Measurements from ENCODE around the gene PTPRM.

Gene PTPRM

DNA sequence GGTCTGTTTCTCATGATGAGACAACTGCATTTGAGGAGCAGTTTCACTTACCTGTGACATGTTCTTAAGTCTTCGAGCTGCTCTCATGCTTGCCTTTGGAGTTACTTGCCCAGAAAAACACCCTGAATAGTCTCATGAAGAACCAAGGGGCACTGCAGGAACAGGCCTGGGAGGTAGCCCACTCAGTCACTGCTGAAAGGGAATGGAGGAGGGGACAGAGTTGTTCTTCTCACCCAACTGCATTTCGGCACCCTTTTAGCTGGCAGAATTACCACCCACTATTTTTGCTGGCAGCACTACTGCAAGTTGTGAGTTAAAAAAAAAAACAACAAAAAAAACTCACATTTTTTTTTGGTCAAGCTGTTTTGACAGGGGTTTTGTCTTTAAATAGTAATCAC lies 181.9 kb downstream of the PTPRM start:
- H3K4me1 ChIP-seq (ENCODE audit: control insufficient read depth, insufficient read depth, low read length): no peaks in the 10 kb centered on the region
- H3K9me3 ChIP-seq (replicated peaks; ENCODE audit: low read length): no peaks in the 10 kb centered on the region
- H3K9ac ChIP-seq (ENCODE audit: low read depth, low read length): no peak overlapping the region
- no peak overlapping the region for H3K4me2 ChIP-seq (ENCODE audit: low read length)
- no peaks in the 10 kb centered on the region for H3K36me3 ChIP-seq (ENCODE audit: insufficient read depth, low read length)
- no peaks in the 10 kb centered on the region for H3K27me3 ChIP-seq (ENCODE audit: control insufficient read depth, insufficient read depth, low read length)
- no peak overlapping the region for H3K4me3 ChIP-seq (ENCODE audit: low read length)

DNA sequence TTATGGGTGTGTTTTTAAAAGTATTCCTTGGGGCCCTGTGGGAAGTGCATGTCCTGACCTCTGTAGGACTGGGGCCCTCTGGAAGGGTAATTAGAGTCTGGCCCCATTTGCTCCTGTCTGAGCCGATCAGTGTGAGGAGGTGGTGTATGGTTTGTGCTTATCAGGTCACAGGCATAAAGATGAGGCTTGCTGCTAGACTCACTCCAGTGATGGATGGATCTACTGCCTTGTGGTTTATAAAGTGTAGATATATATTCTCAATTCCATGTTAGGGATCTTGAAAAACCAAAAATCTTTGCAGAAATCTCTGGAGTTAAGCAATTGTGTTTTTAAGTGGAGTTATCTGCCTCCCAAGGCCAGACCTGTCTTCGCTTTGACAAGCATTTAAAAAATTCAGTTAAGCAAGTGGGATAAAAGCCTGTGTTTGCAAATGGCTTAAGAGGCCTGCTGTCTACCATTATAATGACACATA lies 182.4 kb downstream of the PTPRM start:
- H3K4me3 ChIP-seq (ENCODE audit: low read length): no peak overlapping the region
- no peaks in the 10 kb centered on the region for H3K27me3 ChIP-seq (ENCODE audit: control insufficient read depth, insufficient read depth, low read length)
- H3K4me2 ChIP-seq (ENCODE audit: low read length): no peak overlapping the region
- H3K9ac ChIP-seq (ENCODE audit: low read depth, low read length): no peak overlapping the region
- no peaks in the 10 kb centered on the region for H3K9me3 ChIP-seq (replicated peaks; ENCODE audit: low read length)
- H3K4me1 ChIP-seq (ENCODE audit: control insufficient read depth, insufficient read depth, low read length): no peaks in the 10 kb centered on the region
- H3K36me3 ChIP-seq (ENCODE audit: insufficient read depth, low read length): no peaks in the 10 kb centered on the region

DNA sequence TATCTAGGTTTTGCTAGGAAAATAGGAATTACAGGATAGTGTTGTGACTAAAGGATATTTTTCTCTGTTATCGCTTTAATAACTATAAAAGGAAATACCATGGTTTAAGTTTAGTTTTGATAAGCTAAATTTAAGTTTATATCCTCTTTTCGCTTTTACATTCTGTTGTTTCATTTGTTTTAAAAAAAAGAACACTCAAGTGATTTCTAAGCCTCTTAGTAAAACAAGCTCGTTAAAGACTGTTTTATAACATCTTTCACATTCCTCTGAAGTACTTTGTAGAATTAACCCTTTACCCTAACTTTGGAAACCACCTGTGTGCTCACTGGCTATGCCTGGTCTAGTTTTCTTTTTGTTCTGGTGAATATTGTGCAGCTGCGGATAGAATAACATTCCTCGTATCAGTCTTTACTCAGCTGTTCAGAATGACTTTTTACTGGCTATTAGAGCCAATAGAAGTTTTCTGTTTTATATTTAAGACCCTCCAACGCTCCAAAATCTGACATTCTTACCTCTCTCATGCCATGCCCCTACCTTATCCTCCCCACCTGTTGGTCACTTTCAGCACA lies 183.1 kb downstream of the PTPRM start:
- no peaks in the 10 kb centered on the region for H3K9me3 ChIP-seq (replicated peaks; ENCODE audit: low read length)
- H3K4me3 ChIP-seq (ENCODE audit: low read length): no peak overlapping the region
- H3K9ac ChIP-seq (ENCODE audit: low read depth, low read length): no peak overlapping the region
- H3K36me3 ChIP-seq (ENCODE audit: insufficient read depth, low read length): no peaks in the 10 kb centered on the region
- H3K4me2 ChIP-seq (ENCODE audit: low read length): no peak overlapping the region
- no peaks in the 10 kb centered on the region for H3K27me3 ChIP-seq (ENCODE audit: control insufficient read depth, insufficient read depth, low read length)
- H3K4me1 ChIP-seq (ENCODE audit: control insufficient read depth, insufficient read depth, low read length): no peaks in the 10 kb centered on the region

DNA sequence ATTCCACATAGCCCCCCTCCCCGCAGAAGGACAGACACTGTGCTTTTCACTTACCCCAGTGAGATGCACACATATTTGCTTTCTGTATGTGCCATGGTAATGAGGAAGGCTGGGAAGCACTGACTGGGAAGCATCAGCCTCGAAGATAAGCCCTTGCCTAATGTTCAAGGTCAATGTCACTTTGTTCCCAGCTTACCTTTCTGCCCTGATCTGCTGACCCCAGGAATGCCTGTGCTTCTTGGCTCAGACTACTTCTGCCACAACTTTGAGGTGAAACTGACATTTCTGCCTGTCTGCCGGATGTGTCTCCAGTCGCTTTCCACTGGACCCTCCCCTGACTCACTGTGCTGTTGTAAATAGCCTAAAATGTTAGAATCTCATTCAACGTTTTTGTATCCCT lies 183.8 kb downstream of the PTPRM start:
- Histone ChIP-seq H3K9ac (ENCODE audit: low read depth, low read length) (no peak overlapping the region), H3K4me3 (ENCODE audit: low read length) (no peak overlapping the region), H3K36me3 (ENCODE audit: insufficient read depth, low read length) (no peaks in the 10 kb centered on the region), H3K9me3 (replicated peaks; ENCODE audit: low read length) (no peaks in the 10 kb centered on the region), H3K4me2 (ENCODE audit: low read length) (no peak overlapping the region), H3K4me1 (ENCODE audit: control insufficient read depth, insufficient read depth, low read length) (no peaks in the 10 kb centered on the region), H3K27me3 (ENCODE audit: control insufficient read depth, insufficient read depth, low read length) (no peaks in the 10 kb centered on the region)

DNA sequence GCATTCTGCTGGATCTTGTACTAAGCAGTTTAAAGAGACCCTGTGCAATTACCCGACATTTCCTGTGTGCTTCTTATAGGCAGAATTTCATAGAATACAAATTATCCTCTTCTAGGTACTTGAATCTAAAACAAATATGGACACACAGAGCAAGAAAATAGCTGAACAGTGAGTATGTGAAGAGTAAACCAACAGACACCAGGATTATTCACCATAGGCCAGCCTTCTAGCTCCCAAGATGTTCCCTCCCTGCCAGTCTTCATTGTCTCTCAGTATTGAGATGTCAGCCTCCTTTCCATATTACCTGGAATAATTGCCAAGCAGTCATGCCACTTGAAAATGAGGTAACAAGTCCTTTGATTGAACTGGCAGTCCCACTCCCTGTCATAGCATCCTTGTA lies 187.1 kb downstream of the PTPRM start:
- H3K27me3 ChIP-seq (ENCODE audit: control insufficient read depth, insufficient read depth, low read length): no peaks in the 10 kb centered on the region
- no peak overlapping the region for H3K4me3 ChIP-seq (ENCODE audit: low read length)
- H3K4me1 ChIP-seq (ENCODE audit: control insufficient read depth, insufficient read depth, low read length): peaks cover 7% of the 10 kb centered on the region
- H3K9ac ChIP-seq (ENCODE audit: low read depth, low read length): no peak overlapping the region
- no peak overlapping the region for H3K4me2 ChIP-seq (ENCODE audit: low read length)
- no peaks in the 10 kb centered on the region for H3K9me3 ChIP-seq (replicated peaks; ENCODE audit: low read length)
- no peaks in the 10 kb centered on the region for H3K36me3 ChIP-seq (ENCODE audit: insufficient read depth, low read length)

DNA sequence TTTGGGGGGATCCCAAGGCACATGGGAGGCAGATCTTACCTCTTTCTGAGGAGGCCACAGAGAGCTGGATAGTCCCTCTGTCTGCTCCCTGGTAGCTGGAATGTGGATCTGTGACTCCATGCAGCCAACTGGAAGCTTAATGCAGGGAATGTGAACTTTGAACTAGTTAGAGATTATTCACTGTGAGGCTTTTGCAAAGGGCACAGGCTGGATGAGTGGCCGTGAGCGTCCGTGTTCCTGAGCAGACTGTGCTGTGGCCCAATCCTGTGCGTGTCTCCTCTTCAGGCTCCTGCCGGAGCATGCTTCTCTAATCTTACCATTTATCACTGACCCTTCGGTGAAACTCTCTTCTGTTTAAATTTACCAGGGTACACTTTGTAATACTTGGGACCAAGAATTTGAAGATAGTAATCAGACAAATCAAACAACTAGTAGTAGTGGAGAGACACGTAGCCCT lies 187.6 kb downstream of the PTPRM start:
- H3K36me3 ChIP-seq (ENCODE audit: insufficient read depth, low read length): no peaks in the 10 kb centered on the region
- no peak overlapping the region for H3K9ac ChIP-seq (ENCODE audit: low read depth, low read length)
- H3K9me3 ChIP-seq (replicated peaks; ENCODE audit: low read length): no peaks in the 10 kb centered on the region
- no peak overlapping the region for H3K4me3 ChIP-seq (ENCODE audit: low read length)
- H3K4me1 ChIP-seq (ENCODE audit: control insufficient read depth, insufficient read depth, low read length): peaks cover 7% of the 10 kb centered on the region
- H3K27me3 ChIP-seq (ENCODE audit: control insufficient read depth, insufficient read depth, low read length): no peaks in the 10 kb centered on the region
- no peak overlapping the region for H3K4me2 ChIP-seq (ENCODE audit: low read length)

DNA sequence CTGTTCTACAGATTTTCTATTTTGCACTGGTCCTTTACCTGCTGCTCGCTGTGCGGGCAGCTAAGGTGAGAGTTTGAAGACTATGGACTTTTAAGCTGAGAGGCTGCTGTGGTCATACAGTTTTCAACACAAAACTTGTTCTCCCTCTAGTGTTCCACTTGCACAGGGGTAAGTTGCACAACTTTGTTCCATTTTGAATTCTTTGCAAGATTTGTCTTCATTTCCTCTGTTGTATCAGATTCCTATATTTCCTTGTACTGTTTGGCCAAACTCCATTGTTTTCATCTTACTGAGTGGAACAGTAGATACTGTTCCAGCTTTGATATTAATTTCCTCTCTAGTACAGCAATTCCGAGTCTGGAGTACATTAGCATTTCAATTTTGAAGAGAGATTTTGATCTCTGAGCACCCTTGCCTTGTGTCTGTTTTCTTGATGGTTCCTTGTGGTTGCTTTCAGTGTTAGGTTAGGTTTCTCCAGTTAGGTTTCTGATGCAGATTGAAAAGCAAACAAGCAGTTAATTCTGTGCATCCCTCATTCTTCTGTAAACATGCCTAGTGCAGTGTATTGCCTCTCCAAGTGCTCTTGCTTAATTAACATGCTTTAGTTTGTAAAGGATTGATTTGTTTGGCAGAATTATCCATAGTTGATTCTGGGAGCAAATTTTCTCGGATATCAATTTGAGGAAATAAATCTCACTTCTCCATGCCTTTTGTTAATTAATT lies 188.8 kb downstream of the PTPRM start:
- H3K36me3 ChIP-seq (ENCODE audit: insufficient read depth, low read length): no peaks in the 10 kb centered on the region
- H3K9ac ChIP-seq (ENCODE audit: low read depth, low read length): no peak overlapping the region
- H3K4me3 ChIP-seq (ENCODE audit: low read length): no peak overlapping the region
- H3K4me2 ChIP-seq (ENCODE audit: low read length): no peak overlapping the region
- peaks cover 7% of the 10 kb centered on the region for H3K4me1 ChIP-seq (ENCODE audit: control insufficient read depth, insufficient read depth, low read length)
- H3K27me3 ChIP-seq (ENCODE audit: control insufficient read depth, insufficient read depth, low read length): no peaks in the 10 kb centered on the region
- no peaks in the 10 kb centered on the region for H3K9me3 ChIP-seq (replicated peaks; ENCODE audit: low read length)

DNA sequence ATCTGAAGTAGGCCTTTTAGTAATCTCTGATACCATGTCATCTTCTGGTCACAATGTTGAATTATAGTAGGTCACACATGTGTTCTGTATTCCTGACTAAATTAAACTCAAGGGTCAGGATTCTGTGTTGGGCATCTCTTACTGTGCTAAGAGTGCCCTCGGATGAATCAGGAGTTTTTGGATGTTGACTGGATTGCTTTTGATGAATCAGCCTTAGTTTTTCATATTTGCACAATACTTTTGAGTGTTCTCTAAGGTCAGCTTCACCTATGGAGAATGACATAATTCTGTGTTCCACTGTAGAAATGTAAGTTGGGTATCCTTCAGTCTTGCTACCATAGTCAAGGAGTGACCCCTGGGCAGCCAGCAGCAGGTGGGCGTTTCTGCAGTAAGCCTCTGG lies 190.1 kb downstream of the PTPRM start:
- H3K27me3 ChIP-seq (ENCODE audit: control insufficient read depth, insufficient read depth, low read length): no peaks in the 10 kb centered on the region

DNA sequence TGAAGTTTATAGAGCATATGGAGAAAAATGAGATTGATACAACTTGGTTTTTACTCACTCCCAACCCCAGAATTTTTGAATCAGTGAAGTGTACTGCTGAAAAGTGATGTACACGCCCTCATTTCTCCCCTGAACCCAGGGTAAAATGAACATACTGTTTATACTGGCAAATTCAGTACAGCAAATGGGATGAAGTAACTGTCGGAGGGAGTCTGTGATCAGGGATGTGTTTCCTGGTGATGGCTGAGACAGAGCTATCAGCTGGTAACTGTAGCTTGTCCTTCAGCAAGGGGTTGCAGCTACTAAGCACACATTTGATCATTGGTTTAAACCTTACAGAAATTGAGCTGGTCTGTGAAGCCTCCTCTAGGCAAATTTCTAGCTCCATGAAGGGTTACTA lies 191.6 kb downstream of the PTPRM start:
- Histone ChIP-seq H3K4me3 (ENCODE audit: low read length) (no peak overlapping the region), H3K9ac (ENCODE audit: low read depth, low read length) (no peak overlapping the region), H3K27me3 (ENCODE audit: control insufficient read depth, insufficient read depth, low read length) (no peaks in the 10 kb centered on the region), H3K36me3 (ENCODE audit: insufficient read depth, low read length) (no peaks in the 10 kb centered on the region), H3K9me3 (replicated peaks; ENCODE audit: low read length) (no peaks in the 10 kb centered on the region), H3K4me1 (ENCODE audit: control insufficient read depth, insufficient read depth, low read length) (peaks cover 7% of the 10 kb centered on the region), H3K4me2 (ENCODE audit: low read length) (no peak overlapping the region)

More for the DNA sequence above, 190.1 kb downstream of the PTPRM start:
- peaks cover 7% of the 10 kb centered on the region for H3K4me1 ChIP-seq (ENCODE audit: control insufficient read depth, insufficient read depth, low read length)
- H3K9ac ChIP-seq (ENCODE audit: low read depth, low read length): no peak overlapping the region
- H3K4me2 ChIP-seq (ENCODE audit: low read length): no peak overlapping the region
- no peaks in the 10 kb centered on the region for H3K36me3 ChIP-seq (ENCODE audit: insufficient read depth, low read length)
- H3K9me3 ChIP-seq (replicated peaks; ENCODE audit: low read length): no peaks in the 10 kb centered on the region
- H3K4me3 ChIP-seq (ENCODE audit: low read length): no peak overlapping the region

DNA sequence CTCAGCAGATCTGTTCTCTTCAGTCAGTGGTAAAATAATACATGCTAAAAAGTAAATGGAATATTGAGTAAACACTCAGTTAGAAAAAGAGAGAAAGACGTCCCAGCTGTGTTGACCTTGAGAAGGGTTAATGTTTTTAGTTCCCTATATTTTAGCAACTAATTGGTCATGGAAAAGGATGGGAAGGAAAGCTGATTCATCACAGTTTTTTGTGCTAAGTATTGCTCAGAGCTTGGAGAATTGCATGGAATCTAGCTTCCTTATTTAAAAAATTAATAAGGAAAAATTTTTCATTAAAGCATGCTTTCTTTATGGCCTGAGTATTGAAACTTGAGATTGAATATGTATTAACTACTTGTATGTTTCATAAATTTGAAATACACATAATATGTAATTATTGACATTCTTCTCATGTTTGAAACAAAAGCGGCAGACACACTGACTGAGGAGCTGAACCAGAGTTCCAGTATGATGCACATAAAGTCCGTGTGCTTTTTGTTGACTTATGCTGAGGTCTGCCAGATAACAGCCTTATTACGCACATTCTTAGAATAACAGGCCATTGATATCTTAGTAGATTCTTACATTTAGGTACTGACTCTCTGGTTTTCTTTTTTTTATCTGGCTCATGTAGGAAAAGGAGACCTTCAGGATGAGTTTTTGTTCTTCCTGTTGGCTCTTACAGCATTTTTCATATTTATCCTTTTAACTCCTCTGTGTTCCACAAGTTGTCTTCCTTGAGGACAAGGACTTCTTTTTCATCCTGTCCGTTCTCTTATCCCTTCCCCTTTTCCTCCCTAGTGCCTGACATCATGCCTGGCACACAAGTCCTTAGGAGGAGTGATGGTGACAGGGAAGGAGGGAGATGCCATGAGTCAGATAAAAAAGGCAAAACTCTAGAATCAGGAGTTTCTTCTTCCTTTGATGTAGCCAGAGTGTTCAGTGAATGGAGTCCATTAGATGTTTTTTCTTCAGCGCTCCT lies 194.1 kb downstream of the PTPRM start:
- no peak overlapping the region for H3K4me2 ChIP-seq (ENCODE audit: low read length)
- peaks cover 7% of the 10 kb centered on the region for H3K4me1 ChIP-seq (ENCODE audit: control insufficient read depth, insufficient read depth, low read length)
- H3K9ac ChIP-seq (ENCODE audit: low read depth, low read length): no peak overlapping the region
- no peak overlapping the region for H3K4me3 ChIP-seq (ENCODE audit: low read length)
- H3K27me3 ChIP-seq (ENCODE audit: control insufficient read depth, insufficient read depth, low read length): no peaks in the 10 kb centered on the region
- H3K9me3 ChIP-seq (replicated peaks; ENCODE audit: low read length): no peaks in the 10 kb centered on the region
- no peaks in the 10 kb centered on the region for H3K36me3 ChIP-seq (ENCODE audit: insufficient read depth, low read length)

DNA sequence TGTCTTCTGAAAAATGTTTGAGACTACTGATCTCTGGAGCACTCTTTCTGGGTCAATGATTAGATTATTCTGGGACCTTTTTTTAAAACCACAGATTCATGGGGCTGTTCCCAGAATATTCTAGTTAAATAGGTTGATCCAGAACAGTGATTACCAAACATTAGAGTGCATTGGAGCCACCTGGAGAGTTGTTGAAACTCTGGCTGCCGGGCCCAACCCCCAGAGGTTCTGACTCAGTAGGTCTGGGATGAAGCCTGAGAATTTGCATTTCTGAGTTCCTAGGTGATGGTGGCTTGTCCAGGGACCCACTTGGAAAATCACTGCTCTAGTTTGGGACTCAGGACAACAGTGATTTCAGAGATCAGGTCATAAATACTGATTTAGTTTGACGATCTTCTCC lies 197.3 kb downstream of the PTPRM start:
- no peaks in the 10 kb centered on the region for H3K36me3 ChIP-seq (ENCODE audit: insufficient read depth, low read length)
- H3K9me3 ChIP-seq (replicated peaks; ENCODE audit: low read length): no peaks in the 10 kb centered on the region
- H3K4me1 ChIP-seq (ENCODE audit: control insufficient read depth, insufficient read depth, low read length): peaks cover 7% of the 10 kb centered on the region
- no peak overlapping the region for H3K4me2 ChIP-seq (ENCODE audit: low read length)
- no peak overlapping the region for H3K9ac ChIP-seq (ENCODE audit: low read depth, low read length)
- no peaks in the 10 kb centered on the region for H3K27me3 ChIP-seq (ENCODE audit: control insufficient read depth, insufficient read depth, low read length)
- H3K4me3 ChIP-seq (ENCODE audit: low read length): no peak overlapping the region

All from skeletal muscle satellite cell (primary cell).